Common myeloid progenitor, CD34-positive (primary cell): ENCODE data around the gene TACR2. TPM values are rescaled to one million over a fixed set of nuclear protein-coding genes. Genes with fewer than 3 reads are reported as not detected.

Experiments
- CTCF ChIA-PET: fragments of 350-600 bp; sonication (Branson Sonifier 250); formaldehyde crosslinking; loops from one replicate; lab custom pipeline; 2021; ENCODE audit warnings: antibody characterized with exemption; lab: Charles Lee
- POLR2A ChIA-PET: fragments of 350-600 bp; sonication (Branson Sonifier 250); formaldehyde crosslinking; loops from one replicate; lab custom pipeline; 2021; ENCODE audit warnings: antibody characterized with exemption; lab: Charles Lee
- DNase-seq, 3 donors: peaks; one replicate each; pipeline versions ENCODE4 v3.0.0 to v3.0.0-alpha.2; 2013
- H3K27ac ChIP-seq, 2 experiments: 1 replicate in 1 of 2; 2 replicates in 1 of 2; pipeline ENCODE4 v1.7.0; 2013; ENCODE audit warnings: inconsistent platforms in 2 of 2, low read length in 2 of 2, mild to moderate bottlenecking in 2 of 2, low read depth in 1 of 2, moderate library complexity in 1 of 2; ENCODE audit not compliant: severe bottlenecking in 2 of 2, insufficient read depth in 1 of 2, poor library complexity in 1 of 2
- H3K27me3 ChIP-seq, 5 experiments: replicated peaks in 2 of 5; 1 replicate in 3 of 5; 2 replicates in 2 of 5; pipeline versions ENCODE4 v1.6.1 to v1.7.0; 2013; ENCODE audit warnings: low read length in 4 of 5, mild to moderate bottlenecking in 2 of 5, moderate library complexity in 2 of 5, inconsistent platforms in 1 of 5; ENCODE audit not compliant: insufficient read depth in 5 of 5, control insufficient read depth in 4 of 5
- H3K36me3 ChIP-seq, 4 experiments: 1 replicate in 2 of 4; 2 replicates in 2 of 4; pipeline versions ENCODE4 v1.6.1 to v1.7.0; 2013; ENCODE audit warnings: low read length in 3 of 4, control low read depth in 1 of 4, mild to moderate bottlenecking in 1 of 4; ENCODE audit not compliant: control insufficient read depth in 4 of 4, insufficient read depth in 4 of 4
- H3K4me1 ChIP-seq, 4 experiments: 1 replicate in 3 of 4; 2 replicates in 1 of 4; pipeline versions ENCODE4 v1.6.1 to v1.7.1; 2013; ENCODE audit warnings: low read length in 3 of 4, mild to moderate bottlenecking in 3 of 4, control low read depth in 1 of 4, inconsistent platforms in 1 of 4, moderate library complexity in 1 of 4; ENCODE audit not compliant: control insufficient read depth in 4 of 4, insufficient read depth in 4 of 4; ENCODE audit errors: control extremely low read depth in 1 of 4
- H3K4me3 ChIP-seq, 7 experiments: 1 replicate in 4 of 7; 2 replicates in 3 of 7; pipeline versions ENCODE4 v1.5.1 to v1.7.0; 2013; ENCODE audit warnings: mild to moderate bottlenecking in 7 of 7, low read length in 6 of 7, moderate library complexity in 6 of 7, inconsistent platforms in 2 of 7, low read depth in 2 of 7, control low read depth in 1 of 7; ENCODE audit not compliant: insufficient read depth in 4 of 7, control insufficient read depth in 1 of 7; ENCODE audit errors: extremely low read depth in 1 of 7
- H3K9me3 ChIP-seq, 5 experiments: 1 replicate in 4 of 5; 2 replicates in 1 of 5; pipeline versions ENCODE4 v1.6.1 to v1.7.1; 2013; ENCODE audit warnings: low read length in 4 of 5, mild to moderate bottlenecking in 2 of 5, inconsistent platforms in 1 of 5, low read depth in 1 of 5, moderate library complexity in 1 of 5; ENCODE audit not compliant: control insufficient read depth in 4 of 5, insufficient read depth in 2 of 5; ENCODE audit errors: control extremely low read depth in 1 of 5
- WGBS: methylation state at CpG from one replicate; pipeline ENCODE4 v1.1.5; 2013; ENCODE audit not compliant: insufficient coverage; 5-methylcytosine and 5-hydroxymethylcytosine counted together
- polyA plus RNA-seq: library from polyadenylated mRNA; unstranded; fragments of 120-200 nt; gene quantifications from one replicate; pipeline ENCODE4 v1.2.1, GENCODE V29; 2013

Gene TACR2
- polyA plus RNA-seq, result 0.29 TPM

DNA sequence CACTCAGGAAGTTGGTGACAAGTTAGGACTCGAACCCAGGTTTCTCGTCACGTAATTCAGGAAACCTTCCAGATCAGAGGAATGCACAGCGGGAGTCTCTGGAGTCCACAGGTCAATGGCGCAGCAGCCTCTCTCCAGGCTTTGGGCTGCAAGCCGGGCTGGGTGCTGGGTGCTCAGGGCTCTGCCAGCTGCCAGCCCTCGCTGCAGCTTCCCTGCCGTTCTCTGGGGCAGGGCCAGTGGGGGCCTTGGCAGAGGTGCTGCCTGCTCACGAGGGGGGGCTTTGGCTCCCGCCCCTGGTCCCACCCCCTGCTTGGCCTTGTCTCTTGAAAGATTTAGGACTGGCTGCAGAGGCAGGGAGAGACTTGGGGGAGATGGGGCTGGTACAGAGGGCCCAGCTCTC is at the start of gene TACR2:
TSS of gene TACR2 (minus strand) at position 224 of the 400 bp plus-strand sequence. CDS start 595 bp downstream, outside the sequence.
- Histone ChIP-seq H3K4me3 (no peak within 1 kb of the TSS), H3K27ac (no peak within 1 kb of the TSS), H3K27me3 (no peaks in the 10 kb centered on the region), H3K4me1 (peaks cover 0 to 2% (median 0%) of the 10 kb centered on the region in 4 experiments), H3K9me3 (no peaks in the 10 kb centered on the region), H3K36me3 (no peaks in the 10 kb centered on the region)
- WGBS, result 92% methylated on average over 9 of the region's 10 CpGs
- POLR2A ChIA-PET, result no interaction called here
- CTCF ChIA-PET, result interaction anchor here (1.0 to 1.6 kb wide), 4 partner anchors 10 to 99 kb away, joined by 3 to 5 read pairs (median 3); no protein-coding TSS in a partner anchor
- DNase-seq, result no peak

DNA sequence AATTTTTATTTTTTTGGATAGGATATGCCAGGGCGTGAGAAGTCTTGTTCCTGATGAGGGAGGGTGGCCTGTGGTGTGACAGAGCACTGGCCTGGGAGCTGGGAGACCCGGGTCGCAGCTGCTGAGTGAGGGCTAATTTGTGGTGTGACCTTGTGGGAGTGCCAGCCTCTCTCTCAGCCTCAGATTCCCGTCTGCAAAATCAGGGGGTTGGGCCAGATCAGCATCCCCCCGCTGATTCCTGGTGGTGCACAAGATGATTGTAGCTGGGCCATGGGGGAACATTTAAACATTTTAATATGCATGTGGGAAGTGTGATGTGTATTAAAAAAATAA is 49.4 kb upstream of the TACR2 start:
- CTCF ChIA-PET, result interaction anchor here (1.1 to 1.3 kb wide), 3 partner anchors 15 to 42 kb away, joined by 3 to 6 read pairs (median 4); partner anchors contain the start of gene TSPAN15
- POLR2A ChIA-PET, result no interaction called here

DNA sequence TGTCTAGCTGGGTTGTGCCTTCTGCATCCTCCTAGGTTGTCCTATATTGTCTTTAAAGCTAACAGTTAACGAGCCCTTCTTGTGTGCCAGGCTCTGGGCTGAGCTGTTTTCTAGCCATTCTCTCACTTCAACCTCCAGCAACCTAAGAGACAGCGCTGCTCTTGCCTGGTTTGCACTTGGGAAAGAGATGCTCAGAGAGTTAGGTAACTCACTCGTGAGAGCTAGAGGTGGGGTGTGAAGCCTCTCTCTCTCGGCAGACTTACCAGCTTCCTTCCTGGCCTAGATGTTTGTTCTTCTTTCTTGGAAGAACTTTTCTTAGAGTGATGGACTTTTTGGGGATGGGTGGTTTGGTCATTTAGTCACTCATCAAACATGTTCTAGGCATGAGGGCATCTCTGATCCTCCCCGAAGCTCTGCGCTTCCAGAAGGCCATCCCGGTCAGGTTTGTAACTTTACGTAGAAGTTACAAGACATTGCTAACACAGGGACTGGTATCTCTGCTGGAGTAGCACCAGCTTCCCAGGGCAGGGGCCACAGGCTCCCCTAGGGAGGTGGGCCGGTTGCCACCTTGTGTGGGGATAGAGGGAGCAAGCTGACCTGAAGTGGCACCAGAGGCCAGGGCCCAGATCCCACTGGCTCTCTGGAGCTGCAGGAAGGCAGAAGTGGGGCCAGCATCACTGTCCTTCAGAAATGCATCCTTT is 48.9 kb upstream of the TACR2 start:
- ChIA-PET CTCF (interaction anchor here (1.2 to 1.3 kb wide), 2 partner anchors 19 to 43 kb away, joined by 3 to 6 read pairs; no protein-coding TSS in a partner anchor), POLR2A (interaction anchor here (0.6 kb wide), 1 partner anchor 36 kb away, joined by 3 read pairs; no protein-coding TSS in a partner anchor)
- Histone ChIP-seq H3K4me1 (peaks cover 0 to 75% (median 9%) of the 10 kb centered on the region in 4 experiments), H3K27ac (no peak overlapping the region), H3K9me3 (no peaks in the 10 kb centered on the region), H3K36me3 (no peaks in the 10 kb centered on the region), H3K4me3 (peak overlapping the region in 1 of 7 experiments; percentile 31), H3K27me3 (no peaks in the 10 kb centered on the region)
- DNase-seq, result peak in 1 of 3 donors; percentile 22
- WGBS, result 66% methylated on average over 8 of the region's 9 CpGs

More for the DNA sequence above, 49.4 kb upstream of the TACR2 start:
- Histone ChIP-seq H3K36me3 (no peaks in the 10 kb centered on the region), H3K4me1 (peaks cover 0 to 75% (median 9%) of the 10 kb centered on the region in 4 experiments), H3K4me3 (peak overlapping the region in 1 of 7 experiments; percentile 31), H3K9me3 (no peaks in the 10 kb centered on the region), H3K27ac (no peak overlapping the region), H3K27me3 (no peaks in the 10 kb centered on the region)
- 100% methylated on average over 2 of the region's 5 CpGs for WGBS
- no peak for DNase-seq

DNA sequence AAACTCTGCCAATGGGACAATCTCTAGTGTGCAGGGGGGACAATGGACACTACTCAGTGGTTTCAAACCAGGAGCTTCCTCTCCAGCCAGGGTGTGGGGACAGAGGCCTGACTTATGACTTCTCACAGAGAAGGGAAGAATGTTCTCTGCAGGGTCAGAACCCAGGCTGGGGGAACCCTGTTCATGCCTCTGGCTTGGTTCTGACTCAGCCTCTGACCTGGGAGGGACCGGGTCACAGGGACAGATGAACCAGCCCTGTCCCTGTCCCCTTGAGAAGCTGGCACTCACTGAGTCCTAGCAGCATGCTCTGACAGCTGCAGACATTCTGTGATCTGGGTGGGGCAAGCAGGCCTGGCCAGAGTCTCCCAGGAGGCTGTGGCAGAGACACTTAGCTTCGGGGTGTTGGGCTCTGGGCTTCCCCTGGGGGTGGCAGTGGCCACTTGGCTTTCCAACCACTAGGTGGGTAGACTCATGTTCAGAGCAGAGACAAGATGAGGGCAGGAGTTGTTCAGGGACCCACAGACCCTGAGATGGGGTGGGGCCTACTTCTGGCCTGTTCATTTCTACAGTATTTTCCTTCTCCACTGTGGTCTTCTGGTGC is 48.2 kb upstream of the TACR2 start:
- ChIA-PET CTCF (interaction anchor here (1.0 to 1.3 kb wide), 2 partner anchors 18 to 172 kb away, joined by 3 to 6 read pairs; no protein-coding TSS in a partner anchor), POLR2A (no interaction called here)
- H3K9me3 ChIP-seq, result no peaks in the 10 kb centered on the region
- H3K4me3 ChIP-seq, result peak overlapping the region in 1 of 7 experiments; percentile 31
- WGBS, result 92% methylated on average over 2 of the region's 2 CpGs
- no peak for DNase-seq
- no peak overlapping the region for H3K27ac ChIP-seq
- H3K4me1 ChIP-seq, result peaks cover 0 to 74% (median 9%) of the 10 kb centered on the region in 4 experiments
- H3K27me3 ChIP-seq, result no peaks in the 10 kb centered on the region
- no peaks in the 10 kb centered on the region for H3K36me3 ChIP-seq

DNA sequence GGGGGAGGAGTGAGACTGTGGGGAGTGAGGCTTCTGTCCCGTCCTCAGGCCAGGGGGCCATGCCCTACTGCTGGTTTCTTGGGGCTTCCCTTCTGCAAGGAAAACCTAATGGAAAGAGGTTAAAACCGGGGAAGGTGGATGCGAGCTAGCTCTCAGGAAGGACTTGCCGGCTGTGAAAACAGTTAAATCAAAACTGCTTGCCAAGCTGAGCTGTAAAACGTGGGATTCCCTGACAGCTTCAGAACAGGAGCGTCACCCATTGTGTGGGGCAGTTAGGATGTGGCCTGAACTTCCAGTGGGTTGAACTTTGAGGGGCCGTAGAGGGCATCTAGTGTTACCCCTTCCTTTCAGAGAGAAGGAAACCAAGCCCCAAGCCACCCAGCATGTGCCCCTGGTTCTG is 47.7 kb upstream of the TACR2 start:
- ChIA-PET CTCF (interaction anchor here (1.0 kb wide), 1 partner anchor 172 kb away, joined by 3 read pairs; no protein-coding TSS in a partner anchor), POLR2A (no interaction called here)
- Histone ChIP-seq H3K4me3 (no peak overlapping the region), H3K36me3 (no peaks in the 10 kb centered on the region), H3K27ac (no peak overlapping the region), H3K9me3 (no peaks in the 10 kb centered on the region), H3K27me3 (no peaks in the 10 kb centered on the region), H3K4me1 (peaks cover 0 to 69% (median 9%) of the 10 kb centered on the region in 4 experiments)
- no peak for DNase-seq
- 96% methylated on average over 7 of the region's 7 CpGs for WGBS

DNA sequence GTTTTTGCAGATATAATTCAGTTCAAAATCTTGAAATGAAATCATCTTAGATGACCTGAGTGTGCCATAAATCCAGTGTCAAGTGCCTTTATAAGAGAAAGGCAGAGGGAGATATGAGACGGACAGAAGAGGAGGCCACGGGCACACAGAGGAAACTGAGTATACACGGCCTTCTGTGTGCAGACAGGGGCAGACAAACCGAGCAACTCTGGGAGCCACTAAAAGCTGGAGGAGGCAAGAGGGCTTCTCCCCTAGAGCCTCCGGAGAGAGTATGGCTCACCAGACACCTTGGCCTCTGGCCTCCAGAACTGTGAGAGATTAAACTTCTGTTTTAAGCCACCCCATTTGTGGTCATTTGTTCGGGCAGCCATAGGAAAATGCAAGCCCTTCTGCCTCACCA is 47.2 kb upstream of the TACR2 start:
- DNase-seq, result no peak
- CTCF ChIA-PET, result interaction anchor here (1.0 kb wide), 1 partner anchor 173 kb away, joined by 3 read pairs; no protein-coding TSS in a partner anchor
- 93% methylated on average over 6 of the region's 6 CpGs for WGBS
- Histone ChIP-seq H3K4me1 (peaks cover 0 to 65% (median 9%) of the 10 kb centered on the region in 4 experiments), H3K36me3 (no peaks in the 10 kb centered on the region), H3K4me3 (no peak overlapping the region), H3K27me3 (no peaks in the 10 kb centered on the region), H3K9me3 (no peaks in the 10 kb centered on the region), H3K27ac (no peak overlapping the region)
- POLR2A ChIA-PET, result no interaction called here
